ENCODE results near the gene MSTN.
A peak's percentile ranks its signal among the peaks of the same experiment; 100 is the strongest.
"Not testable (repeated sequence)": the region's sequence is repeated elsewhere in the genome, so short reads cannot be mapped to it uniquely, and the experiment has no call there.

MSTN gene

DNA sequence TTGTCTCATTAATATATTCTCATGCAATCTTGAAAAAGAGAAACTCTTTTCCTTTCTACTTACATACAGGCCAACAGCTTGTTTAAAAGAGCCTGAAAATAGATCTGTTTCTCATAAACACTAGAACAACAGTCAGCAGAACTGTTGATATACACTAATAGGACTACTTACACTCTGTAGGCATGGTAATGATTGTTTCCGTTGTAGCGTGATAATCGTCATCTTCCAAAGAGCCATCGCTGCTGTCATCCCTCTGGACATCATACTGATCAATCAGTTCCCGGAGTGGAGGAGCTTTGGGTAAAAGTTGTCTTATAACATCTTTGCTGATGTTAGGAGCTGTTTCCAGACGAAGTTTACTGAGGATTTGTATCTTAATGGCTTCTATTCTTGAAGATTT, 476 bp downstream of the MSTN start:
- no peak for DNase-seq

DNA sequence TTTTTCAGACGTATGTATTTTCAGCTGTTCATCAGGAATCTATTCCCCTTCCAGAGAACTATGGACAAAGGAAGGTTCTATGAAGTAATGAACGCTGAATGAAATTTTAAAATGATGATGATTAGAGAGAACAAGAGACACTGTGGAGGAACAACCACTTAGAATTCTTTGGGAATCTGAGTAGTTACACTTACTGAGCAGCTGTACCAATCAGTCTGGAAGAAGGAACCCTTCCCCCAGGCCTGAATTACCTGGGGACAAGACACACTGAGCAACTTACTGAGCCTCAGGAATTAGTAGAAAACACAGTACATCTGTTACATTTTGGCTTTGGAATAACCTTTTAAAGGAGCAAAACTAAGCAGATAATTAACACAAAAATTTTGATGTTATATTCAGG, 1.9 kb downstream of the MSTN start:
- DNase-seq: no peak

DNA sequence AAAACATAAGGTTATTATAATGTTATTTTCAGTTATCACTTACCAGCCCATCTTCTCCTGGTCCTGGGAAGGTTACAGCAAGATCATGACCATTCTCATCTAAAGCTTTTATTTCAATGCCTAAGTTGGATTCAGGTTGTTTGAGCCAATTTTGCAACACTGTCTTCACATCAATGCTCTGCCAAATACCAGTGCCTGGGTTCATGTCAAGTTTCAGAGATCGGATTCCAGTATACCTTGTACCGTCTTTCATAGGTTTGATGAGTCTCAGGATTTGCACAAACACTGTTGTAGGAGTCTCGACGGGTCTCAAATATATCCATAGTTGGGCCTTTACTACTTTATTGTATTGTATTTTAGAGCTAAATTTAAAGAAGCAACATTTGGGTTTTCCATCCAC, 2.5 kb downstream of the MSTN start:
- DNase-seq: no peak

DNA sequence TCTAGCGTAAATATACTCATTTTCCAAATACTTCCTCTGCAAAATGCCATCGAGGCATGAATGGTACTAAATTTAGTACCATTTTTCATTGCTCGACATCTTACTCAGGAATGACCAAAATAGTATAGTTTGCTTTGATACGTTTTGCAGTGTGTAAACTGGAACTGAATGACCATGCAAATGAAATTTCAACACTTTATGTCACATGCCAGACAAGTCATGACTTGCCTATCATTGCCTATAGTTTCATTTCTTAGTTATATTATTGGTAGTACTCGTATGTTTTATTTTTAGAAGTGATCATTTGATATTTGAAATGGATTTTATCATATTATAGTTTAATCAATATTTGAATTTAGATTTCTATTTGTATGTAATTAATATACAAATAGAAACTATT, 9.1 kb downstream of the MSTN start:
- DNase-seq: no peak

DNA sequence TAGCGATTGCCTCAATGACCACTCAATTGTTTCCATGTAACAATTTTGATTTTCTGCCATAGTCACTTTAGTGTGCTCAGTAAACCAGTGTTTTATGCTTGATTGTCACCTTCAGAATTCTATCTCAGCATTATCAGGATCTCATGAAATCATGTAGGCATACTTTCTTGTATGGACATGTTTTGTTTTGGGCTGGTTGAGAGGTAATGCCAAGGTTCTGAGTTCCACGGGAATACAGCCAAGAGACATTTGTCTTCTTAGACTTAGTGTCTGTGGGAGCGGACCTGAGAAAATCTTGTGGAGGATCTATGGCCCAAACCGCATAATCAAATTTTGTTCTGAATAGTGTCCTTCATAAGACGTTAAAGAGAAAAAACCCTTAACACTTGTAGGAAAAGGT, 10.2 kb downstream of the MSTN start:
- no peak for DNase-seq

DNA sequence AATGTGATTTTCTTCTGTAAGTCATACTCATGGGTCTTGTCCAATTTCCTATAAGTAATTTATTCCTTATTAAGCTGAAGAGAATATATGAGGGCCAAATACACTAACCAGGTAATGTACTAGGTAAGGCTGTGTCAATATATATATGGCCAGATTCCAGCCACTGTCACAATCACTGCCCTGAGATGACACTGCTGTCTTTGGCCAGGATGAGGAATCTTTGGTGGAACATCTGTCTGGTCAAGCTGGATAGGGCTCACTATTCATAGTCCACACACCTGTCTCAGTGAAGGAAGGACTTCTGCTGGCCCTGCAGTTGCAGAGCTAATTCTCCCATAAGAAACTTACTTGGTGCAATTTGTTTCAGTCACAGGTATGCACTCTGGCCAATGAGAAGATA, 11.3 kb downstream of the MSTN start:
- DNase-seq: no peak

DNA sequence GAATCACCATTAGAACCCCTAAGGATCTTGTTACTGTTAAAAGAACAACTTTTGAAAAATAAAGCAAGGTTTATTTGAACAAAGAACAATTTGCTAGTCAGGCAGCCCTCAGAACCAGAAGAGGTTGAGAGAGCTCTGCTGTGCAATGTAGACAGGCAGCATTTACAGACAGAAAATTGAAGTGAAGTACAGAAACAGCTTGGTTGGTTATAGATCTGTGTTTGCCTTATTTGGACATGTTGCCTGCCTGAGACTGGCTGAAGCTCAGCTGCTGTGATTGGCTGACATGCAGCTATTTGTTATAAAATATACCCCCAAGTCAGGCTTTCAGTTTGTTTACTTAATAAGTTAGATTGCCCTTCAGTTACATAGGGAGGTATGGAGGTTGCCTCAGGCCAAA, 12.5 kb downstream of the MSTN start:
- DNase-seq: no peak

DNA sequence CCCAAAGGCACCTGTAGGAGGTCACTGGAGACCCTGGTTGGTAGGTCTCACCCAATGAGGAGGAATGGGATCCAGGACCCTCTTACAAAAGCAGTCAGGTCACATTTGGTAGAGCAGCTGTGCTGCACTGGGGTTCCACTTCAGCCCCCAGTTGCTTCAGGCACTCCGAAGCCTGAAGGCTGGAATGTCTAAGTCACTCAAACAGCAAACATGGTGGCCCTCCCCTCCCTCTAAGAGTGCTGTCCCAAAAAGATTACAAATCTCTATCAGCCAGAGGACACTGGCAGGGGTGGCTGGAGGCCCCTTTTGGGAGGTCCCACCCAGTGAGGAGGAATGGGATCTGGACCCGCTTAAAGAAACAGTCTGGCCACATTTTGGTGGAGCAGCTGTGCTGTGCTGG, 17.7 kb downstream of the MSTN start:
- no peak for DNase-seq

DNA sequence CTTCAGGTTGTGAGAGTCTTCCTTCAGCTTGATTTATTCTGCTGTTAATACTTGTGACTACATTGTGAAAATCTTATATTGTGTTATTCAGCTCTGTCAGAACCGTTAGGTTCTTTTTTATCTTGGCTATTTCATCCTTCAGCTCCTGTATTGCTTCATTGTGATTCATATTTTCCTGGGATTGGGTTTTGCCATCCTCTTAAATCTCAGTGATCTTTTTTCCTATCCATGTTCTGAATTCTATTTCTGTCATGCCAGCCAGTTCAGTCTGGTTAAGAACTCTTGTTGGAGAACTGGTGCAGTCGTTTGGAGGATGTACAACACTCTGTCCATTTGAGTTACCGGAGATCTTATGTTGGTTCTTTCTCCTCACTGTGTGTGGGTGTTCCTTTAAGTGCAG, 19.1 kb downstream of the MSTN start:
- DNase-seq: no peak

DNA sequence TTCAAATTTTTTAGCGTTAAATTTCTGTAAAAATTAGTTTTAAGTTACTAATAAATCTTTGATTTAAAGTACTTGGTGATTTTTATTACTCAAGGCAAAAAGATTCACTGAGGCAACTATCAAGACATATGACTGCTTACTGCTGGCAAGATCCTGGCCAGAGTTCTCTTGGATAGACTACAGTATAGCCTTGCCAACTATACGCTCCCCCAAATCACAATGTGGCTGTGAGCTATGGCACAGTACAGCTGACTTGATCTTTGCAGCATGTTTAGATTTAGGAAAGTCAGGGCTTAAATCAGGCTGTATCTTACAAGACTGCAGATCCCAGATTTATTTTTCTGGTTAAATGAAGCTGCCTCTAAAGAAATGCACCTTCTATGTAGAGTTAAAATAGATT, 26.5 kb downstream of the MSTN start:
- no peak for DNase-seq

DNA sequence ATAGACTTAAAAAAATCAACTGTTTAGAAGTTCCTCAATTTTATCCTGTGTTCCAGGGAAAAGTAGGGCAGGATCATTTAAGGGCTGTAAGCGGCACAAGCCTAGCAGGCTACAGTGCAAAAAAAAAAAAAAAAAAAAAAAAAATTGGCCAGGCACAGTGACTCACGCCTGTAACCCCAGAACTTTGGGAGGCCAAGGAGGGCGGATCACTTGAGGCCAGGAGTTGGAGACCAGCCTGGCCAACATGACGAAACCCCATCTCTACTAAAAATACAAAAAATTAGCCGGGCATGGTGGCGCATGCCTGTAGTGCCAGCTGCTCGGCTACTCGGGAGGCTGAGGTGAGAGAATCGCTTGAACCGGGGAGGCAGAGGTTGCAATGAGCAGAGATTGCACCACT, 28.1 kb downstream of the MSTN start:
- not testable (repeated sequence) for DNase-seq

DNA sequence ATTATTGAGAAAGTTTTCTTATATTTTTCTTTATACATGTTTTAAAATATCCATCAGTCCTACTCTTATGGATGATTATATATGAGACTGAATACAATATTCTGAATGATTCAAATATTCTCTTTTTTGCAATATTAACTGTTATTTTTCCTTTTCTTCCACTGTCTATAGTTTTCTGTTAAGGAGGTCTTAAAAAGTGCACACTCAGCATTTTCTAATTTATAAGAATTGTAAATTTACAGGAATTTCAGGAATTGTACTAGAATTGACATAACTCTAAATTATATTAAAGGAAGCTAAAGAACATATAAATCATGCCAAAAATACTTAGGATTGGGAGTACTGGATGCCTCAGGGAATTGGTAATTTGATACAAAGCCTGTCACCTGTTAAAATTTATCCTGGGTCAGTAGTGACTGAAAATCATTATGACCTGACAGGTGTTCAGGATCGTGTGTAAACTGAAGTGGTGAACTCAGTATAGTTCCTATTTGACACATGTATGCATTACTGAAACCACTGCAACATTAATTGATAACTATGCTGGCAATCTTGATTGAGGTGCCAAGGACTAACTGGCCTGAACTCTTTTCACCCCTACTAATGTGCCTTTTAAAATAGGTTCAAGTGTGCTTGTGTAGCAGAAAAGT, 30.4 kb downstream of the MSTN start:
- peak; percentile 27 for DNase-seq

DNA sequence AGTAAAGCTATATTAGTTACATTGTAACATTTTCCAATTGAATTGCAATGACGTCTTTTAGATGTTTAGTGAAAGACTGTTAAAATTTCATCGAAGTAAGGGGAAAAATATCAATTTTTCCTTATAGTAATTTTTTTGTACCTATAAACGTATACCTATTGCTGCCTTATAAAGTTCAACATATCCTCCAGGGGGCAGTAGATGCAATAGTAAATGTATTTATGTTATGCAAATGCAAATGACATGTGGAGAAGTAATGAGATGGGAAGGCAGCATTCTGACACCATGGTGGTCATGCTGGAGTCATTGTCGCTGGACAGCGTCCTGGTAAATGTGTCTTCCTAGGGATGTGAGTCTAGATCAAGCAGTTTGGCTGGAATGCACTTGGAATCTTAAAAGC, 38.7 kb downstream of the MSTN start:
- DNase-seq: peak; percentile 57

DNA sequence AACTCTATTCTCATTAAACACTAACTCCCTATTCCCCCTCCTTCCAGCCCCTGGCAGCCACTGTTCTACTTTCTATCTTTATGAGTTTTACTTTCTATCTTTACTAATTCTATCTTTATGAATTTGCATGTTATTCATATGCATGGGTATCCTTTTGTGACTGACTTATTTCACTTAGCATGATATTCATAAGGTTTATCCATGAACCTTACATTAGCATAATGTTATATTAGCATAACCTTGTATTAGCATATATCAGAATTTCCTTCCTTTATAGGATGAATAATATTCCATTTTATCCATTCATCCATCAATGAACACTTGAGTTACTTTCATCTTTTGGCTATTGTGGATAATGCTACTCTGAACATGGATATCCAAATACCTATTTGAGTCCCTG, 41.8 kb downstream of the MSTN start:
- peak; percentile 9 for DNase-seq

DNA sequence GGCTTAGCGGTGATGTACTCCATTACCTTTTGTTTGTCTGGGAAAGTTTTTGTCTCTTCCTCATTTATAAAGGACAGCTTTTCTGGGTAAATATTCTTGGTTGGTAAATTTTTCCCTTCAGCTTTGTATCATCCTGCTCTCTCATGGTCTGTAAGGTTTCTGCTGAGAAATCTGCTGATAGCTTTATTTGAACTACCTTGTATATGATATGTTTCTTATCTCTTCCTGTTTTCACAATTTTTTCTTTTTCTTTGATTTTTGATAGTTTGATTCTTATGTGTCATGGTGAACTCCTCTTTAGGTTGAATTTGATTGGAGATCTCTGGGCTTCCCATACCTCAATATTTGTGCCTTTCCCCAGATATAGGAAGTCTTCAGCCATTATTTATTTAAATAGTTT, 44.7 kb downstream of the MSTN start:
- no peak for DNase-seq

DNA sequence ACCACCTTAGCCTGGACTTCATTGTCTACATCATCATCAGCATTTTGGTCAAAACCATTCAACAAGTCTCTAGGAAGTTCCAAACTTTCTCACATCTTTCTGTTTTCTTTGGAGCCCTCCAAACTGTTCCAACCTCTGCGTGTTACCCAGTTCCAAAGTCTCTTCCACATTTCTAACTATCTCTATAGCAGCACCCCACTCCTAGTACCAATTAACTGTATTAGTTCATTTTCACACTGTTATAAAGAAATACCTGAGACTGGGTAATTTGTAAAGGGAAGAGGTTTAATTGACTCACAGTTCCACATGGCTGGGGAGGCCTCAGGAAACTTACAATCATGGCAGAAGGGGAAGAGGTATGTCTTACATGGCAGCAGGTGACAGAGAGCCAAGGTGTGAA, 46.6 kb downstream of the MSTN start:
- DNase-seq: not testable (repeated sequence)
